GM23338 (cell line): Measurements from ENCODE around the gene PAGE2B. TPM values are rescaled to one million over a fixed set of nuclear protein-coding genes. Genes with fewer than 3 reads are reported as not detected.

ENCODE experiments used
- ATAC-seq: fragments of 200-7000 bp; cut with Tn5 transposase; 3 replicates; pipeline ENCODE4 v1.9.1; 2020
- DNase-seq: peaks from one replicate; pipeline ENCODE4 v3.0.0-alpha.2; 2015; ENCODE audit warnings: low spot score
- H2AFZ ChIP-seq: fragments of 200-600 bp; sonication (generic); 2 replicates; pipeline ENCODE4 v1.8.0; 2016; ENCODE audit warnings: antibody characterized with exemption, mild to moderate bottlenecking, moderate library complexity
- H3F3A ChIP-seq: fragments of 200-600 bp; sonication (generic); replicated peaks from 2 replicates; pipeline ENCODE4 v1.8.0; 2017; ENCODE audit warnings: antibody characterized with exemption, mixed run types, low read depth
- H3K27ac ChIP-seq: fragments of 200-600 bp; sonication (generic); 2 replicates; pipeline ENCODE4 v1.6.1; 2016; ENCODE audit warnings: low read depth
- H3K27me3 ChIP-seq: fragments of 200-600 bp; sonication (generic); 2 replicates; pipeline ENCODE4 v1.8.0; 2016; ENCODE audit warnings: mild to moderate bottlenecking, mixed run types, moderate library complexity; ENCODE audit not compliant: insufficient read depth
- H3K36me3 ChIP-seq: fragments of 200-600 bp; sonication (generic); 2 replicates; pipeline ENCODE4 v1.8.0; 2016; ENCODE audit warnings: mild to moderate bottlenecking; ENCODE audit not compliant: insufficient read depth
- H3K4me1 ChIP-seq: fragments of 200-600 bp; sonication (generic); 2 replicates; pipeline ENCODE4 v1.8.0; 2016; ENCODE audit warnings: mild to moderate bottlenecking, moderate library complexity; ENCODE audit not compliant: insufficient read depth
- H3K4me2 ChIP-seq: fragments of 200-600 bp; sonication (generic); 2 replicates; pipeline ENCODE4 v1.7.1; 2017; ENCODE audit warnings: mixed run types
- H3K4me3 ChIP-seq: fragments of 200-600 bp; sonication (generic); 2 replicates; pipeline ENCODE4 v1.6.1; 2016; ENCODE audit warnings: mixed run types
- H3K79me2 ChIP-seq: fragments of 200-600 bp; sonication (generic); replicated peaks from 2 replicates; pipeline ENCODE4 v1.8.0; 2017; ENCODE audit warnings: mild to moderate bottlenecking; ENCODE audit not compliant: insufficient read depth
- H3K9me2 ChIP-seq: fragments of 200-600 bp; sonication (generic); 2 replicates; pipeline ENCODE4 v1.8.0; 2017; ENCODE audit not compliant: insufficient read depth
- H4K20me1 ChIP-seq: fragments of 200-600 bp; sonication (generic); replicated peaks from 2 replicates; pipeline ENCODE4 v1.8.0; 2017; ENCODE audit warnings: mild to moderate bottlenecking; ENCODE audit not compliant: insufficient read depth
- H3K27ac Mint-ChIP-seq: 2 replicates; pipeline ENCODE4 v1.8.0; 2020; ENCODE audit warnings: inconsistent platforms, mild to moderate bottlenecking, moderate library complexity, mixed read lengths
- H3K27me3 Mint-ChIP-seq: 3 replicates; pipeline ENCODE4 v1.8.0; 2022; ENCODE audit warnings: low read depth, mild to moderate bottlenecking, moderate library complexity, mixed read lengths, inconsistent platforms; ENCODE audit not compliant: insufficient read depth, poor library complexity
- H3K36me3 Mint-ChIP-seq: 3 replicates; pipeline ENCODE4 v1.8.0; 2021; ENCODE audit warnings: low read depth, mild to moderate bottlenecking, inconsistent platforms, moderate library complexity, mixed read lengths
- H3K4me1 Mint-ChIP-seq: 3 replicates; pipeline ENCODE4 v1.8.0; 2020; ENCODE audit warnings: mild to moderate bottlenecking, inconsistent platforms, mixed read lengths
- H3K4me3 Mint-ChIP-seq: 3 replicates; pipeline ENCODE4 v1.8.0; 2021; ENCODE audit warnings: moderate library complexity, mild to moderate bottlenecking, inconsistent platforms, mixed read lengths
- H3K9me3 Mint-ChIP-seq: 3 replicates; pipeline ENCODE4 v1.8.0; 2020; ENCODE audit warnings: moderate library complexity, mild to moderate bottlenecking, inconsistent platforms, mixed read lengths
- CREB1 ChIP-seq: fragments of 250-450 bp; sonication (Bioruptor Pico); IDR thresholded peaks from 2 replicates; pipeline ENCODE4 v1.5.0; 2020; ENCODE audit warnings: low read depth, mild to moderate bottlenecking, moderate library complexity
- EZH2 ChIP-seq: fragments of 200-600 bp; sonication (generic); IDR thresholded peaks from one replicate; pipeline ENCODE4 v1.8.0; 2017; ENCODE audit warnings: antibody characterized with exemption, mild to moderate bottlenecking, low read depth; ENCODE audit not compliant: unreplicated experiment
- EZH2phosphoT487 ChIP-seq: fragments of 200-600 bp; sonication (generic); IDR thresholded peaks from one replicate; pipeline ENCODE4 v1.8.1; 2018; ENCODE audit warnings: antibody characterized with exemption; ENCODE audit not compliant: unreplicated experiment
- JUNB ChIP-seq: IDR thresholded peaks from one replicate; pipeline ENCODE4 v1.6.1; 2016; ENCODE audit warnings: antibody characterized with exemption; ENCODE audit not compliant: unreplicated experiment
- NANOG ChIP-seq: IDR thresholded peaks from 2 replicates; pipeline ENCODE4 v1.6.1; 2016; ENCODE audit warnings: antibody characterized with exemption, borderline replicate concordance
- POLR2AphosphoS5 ChIP-seq: IDR thresholded peaks from 2 replicates; pipeline ENCODE4 v1.6.1; 2016; ENCODE audit warnings: antibody characterized with exemption, low read depth
- STAT1 ChIP-seq: IDR thresholded peaks from one replicate; pipeline ENCODE4 v1.6.1; 2016; ENCODE audit warnings: antibody characterized with exemption; ENCODE audit not compliant: unreplicated experiment
- ZNF114 ChIP-seq: fragments of 250-450 bp; sonication (Bioruptor Pico); IDR thresholded peaks from 2 replicates; pipeline ENCODE4 v1.5.0; 2020; ENCODE audit warnings: mild to moderate bottlenecking, moderate library complexity
- ZNF331 ChIP-seq: fragments of 250-450 bp; sonication (Bioruptor Pico); IDR thresholded peaks from 2 replicates; pipeline ENCODE4 v1.5.0; 2020; ENCODE audit warnings: low read depth, mild to moderate bottlenecking, moderate library complexity
- long read RNA-seq: library from polyadenylated mRNA; unstranded; transcript quantifications from one replicate; pipeline ENCODE4 v2.0.0, GENCODE V29; 2020; ENCODE audit not compliant: unreplicated experiment
- polyA plus RNA-seq: library from polyadenylated mRNA; unstranded; fragments of >200 nt; fragmentation: Nextera tagmentation; extraction: Ambion mirVana; gene quantifications from 2 replicates; pipeline ENCODE4 v1.2.1, GENCODE V29; 2016
- total RNA-seq: library from RNA; depleted of rRNA; stranded (reverse); fragments of >200 nt; shearing (Covaris generic); gene quantifications from 2 replicates; pipeline ENCODE4 v1.2.3, GENCODE V29; 2014; rRNA removed
- TF ChIP-seq, protein P1 (sequence below): fragments of 250-450 bp; sonication (Bioruptor Pico); IDR thresholded peaks from 2 replicates; pipeline ENCODE4 v1.5.0; 2020; ENCODE audit warnings: mild to moderate bottlenecking, moderate library complexity
- TF ChIP-seq, protein P2 (sequence below), 2 experiments: fragments of 200-600 bp in 1 of 2; sonication (generic) in 1 of 2; conservative IDR thresholded peaks; 2 replicates each; pipeline versions ENCODE4 v1.5.1 to v1.6.1; 2016 to 2017; ENCODE audit warnings: antibody characterized with exemption in 2 of 2, low read depth in 2 of 2, mild to moderate bottlenecking in 2 of 2, moderate library complexity in 1 of 2
- TF ChIP-seq, protein P3 (sequence below): IDR thresholded peaks from 2 replicates; pipeline ENCODE4 v1.6.1; 2016; ENCODE audit warnings: antibody characterized with exemption
- TF ChIP-seq, protein P4 (sequence below): IDR thresholded peaks from one replicate; pipeline ENCODE4 v1.6.1; 2018; ENCODE audit warnings: antibody characterized with exemption; ENCODE audit not compliant: unreplicated experiment

The PAGE2B gene, protein sequence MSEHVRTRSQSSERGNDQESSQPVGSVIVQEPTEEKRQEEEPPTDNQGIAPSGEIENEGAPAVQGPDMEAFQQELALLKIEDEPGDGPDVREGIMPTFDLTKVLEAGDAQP
- total RNA-seq (not detected in 2 replicates), polyA plus RNA-seq (not detected in 2 replicates)
- long read RNA-seq: 0 reads

DNA sequence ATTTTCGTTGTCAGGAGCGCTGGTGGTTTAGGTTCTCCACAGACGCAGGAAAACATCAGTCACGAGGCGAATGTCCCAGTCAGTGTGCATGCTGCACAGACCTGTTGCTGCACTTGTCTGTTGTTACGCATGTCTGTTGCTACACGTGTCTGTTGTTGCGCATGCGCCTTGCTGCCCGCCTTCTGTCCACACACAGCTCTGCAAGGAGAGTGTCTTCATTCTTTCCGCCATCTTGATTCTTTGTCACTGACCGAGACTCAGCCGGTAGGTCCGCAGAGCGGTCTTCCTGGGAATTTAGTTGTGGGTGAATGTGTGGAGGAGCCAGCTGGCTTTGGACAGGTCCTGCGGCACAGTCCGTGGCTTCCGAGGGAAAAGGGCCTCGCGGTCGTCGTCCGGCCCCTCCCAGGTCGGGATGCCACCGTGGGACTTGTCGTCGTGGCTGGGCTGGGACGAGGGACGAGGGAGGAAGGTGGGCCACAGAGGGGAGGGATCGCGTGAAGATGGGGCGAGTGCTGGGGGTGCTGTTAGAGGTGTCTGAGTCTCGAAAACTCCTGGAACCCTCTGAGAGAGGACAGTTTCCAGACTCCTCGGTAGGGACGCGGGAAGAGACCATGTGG lies at the start of gene PAGE2B:
PAGE2B (plus strand) TSS at position 180 of the 617 bp plus-strand sequence. CDS start 1,012 bp downstream, outside the sequence.
- H2AFZ ChIP-seq: no peak within 1 kb of the TSS
- no peaks in the 10 kb centered on the region for H3F3A ChIP-seq
- Mint-ChIP-seq H3K9me3 (peaks cover 5% of the 10 kb centered on the region; the same call in 2 of the 3 replicates), H3K27me3 (peaks cover 1% of the 10 kb centered on the region), H3K4me3 (no peak within 1 kb of the TSS), H3K4me1 (no peaks in the 10 kb centered on the region), H3K27ac (no peak within 1 kb of the TSS), H3K36me3 (no peaks in the 10 kb centered on the region)
- H3K9me2 ChIP-seq: no peaks in the 10 kb centered on the region
- TF ChIP-seq EZH2phosphoT487 (no peak), CREB1 (CRISPR knock-in tag) (no peak), ZNF114 (CRISPR knock-in tag) (no peak), POLR2AphosphoS5 (no peak), ZNF331 (CRISPR knock-in tag) (no peak), NANOG (no peak), EZH2 (no peak), JUNB (no peak), STAT1 (no peak)
- TF ChIP-seq, protein P1, sequence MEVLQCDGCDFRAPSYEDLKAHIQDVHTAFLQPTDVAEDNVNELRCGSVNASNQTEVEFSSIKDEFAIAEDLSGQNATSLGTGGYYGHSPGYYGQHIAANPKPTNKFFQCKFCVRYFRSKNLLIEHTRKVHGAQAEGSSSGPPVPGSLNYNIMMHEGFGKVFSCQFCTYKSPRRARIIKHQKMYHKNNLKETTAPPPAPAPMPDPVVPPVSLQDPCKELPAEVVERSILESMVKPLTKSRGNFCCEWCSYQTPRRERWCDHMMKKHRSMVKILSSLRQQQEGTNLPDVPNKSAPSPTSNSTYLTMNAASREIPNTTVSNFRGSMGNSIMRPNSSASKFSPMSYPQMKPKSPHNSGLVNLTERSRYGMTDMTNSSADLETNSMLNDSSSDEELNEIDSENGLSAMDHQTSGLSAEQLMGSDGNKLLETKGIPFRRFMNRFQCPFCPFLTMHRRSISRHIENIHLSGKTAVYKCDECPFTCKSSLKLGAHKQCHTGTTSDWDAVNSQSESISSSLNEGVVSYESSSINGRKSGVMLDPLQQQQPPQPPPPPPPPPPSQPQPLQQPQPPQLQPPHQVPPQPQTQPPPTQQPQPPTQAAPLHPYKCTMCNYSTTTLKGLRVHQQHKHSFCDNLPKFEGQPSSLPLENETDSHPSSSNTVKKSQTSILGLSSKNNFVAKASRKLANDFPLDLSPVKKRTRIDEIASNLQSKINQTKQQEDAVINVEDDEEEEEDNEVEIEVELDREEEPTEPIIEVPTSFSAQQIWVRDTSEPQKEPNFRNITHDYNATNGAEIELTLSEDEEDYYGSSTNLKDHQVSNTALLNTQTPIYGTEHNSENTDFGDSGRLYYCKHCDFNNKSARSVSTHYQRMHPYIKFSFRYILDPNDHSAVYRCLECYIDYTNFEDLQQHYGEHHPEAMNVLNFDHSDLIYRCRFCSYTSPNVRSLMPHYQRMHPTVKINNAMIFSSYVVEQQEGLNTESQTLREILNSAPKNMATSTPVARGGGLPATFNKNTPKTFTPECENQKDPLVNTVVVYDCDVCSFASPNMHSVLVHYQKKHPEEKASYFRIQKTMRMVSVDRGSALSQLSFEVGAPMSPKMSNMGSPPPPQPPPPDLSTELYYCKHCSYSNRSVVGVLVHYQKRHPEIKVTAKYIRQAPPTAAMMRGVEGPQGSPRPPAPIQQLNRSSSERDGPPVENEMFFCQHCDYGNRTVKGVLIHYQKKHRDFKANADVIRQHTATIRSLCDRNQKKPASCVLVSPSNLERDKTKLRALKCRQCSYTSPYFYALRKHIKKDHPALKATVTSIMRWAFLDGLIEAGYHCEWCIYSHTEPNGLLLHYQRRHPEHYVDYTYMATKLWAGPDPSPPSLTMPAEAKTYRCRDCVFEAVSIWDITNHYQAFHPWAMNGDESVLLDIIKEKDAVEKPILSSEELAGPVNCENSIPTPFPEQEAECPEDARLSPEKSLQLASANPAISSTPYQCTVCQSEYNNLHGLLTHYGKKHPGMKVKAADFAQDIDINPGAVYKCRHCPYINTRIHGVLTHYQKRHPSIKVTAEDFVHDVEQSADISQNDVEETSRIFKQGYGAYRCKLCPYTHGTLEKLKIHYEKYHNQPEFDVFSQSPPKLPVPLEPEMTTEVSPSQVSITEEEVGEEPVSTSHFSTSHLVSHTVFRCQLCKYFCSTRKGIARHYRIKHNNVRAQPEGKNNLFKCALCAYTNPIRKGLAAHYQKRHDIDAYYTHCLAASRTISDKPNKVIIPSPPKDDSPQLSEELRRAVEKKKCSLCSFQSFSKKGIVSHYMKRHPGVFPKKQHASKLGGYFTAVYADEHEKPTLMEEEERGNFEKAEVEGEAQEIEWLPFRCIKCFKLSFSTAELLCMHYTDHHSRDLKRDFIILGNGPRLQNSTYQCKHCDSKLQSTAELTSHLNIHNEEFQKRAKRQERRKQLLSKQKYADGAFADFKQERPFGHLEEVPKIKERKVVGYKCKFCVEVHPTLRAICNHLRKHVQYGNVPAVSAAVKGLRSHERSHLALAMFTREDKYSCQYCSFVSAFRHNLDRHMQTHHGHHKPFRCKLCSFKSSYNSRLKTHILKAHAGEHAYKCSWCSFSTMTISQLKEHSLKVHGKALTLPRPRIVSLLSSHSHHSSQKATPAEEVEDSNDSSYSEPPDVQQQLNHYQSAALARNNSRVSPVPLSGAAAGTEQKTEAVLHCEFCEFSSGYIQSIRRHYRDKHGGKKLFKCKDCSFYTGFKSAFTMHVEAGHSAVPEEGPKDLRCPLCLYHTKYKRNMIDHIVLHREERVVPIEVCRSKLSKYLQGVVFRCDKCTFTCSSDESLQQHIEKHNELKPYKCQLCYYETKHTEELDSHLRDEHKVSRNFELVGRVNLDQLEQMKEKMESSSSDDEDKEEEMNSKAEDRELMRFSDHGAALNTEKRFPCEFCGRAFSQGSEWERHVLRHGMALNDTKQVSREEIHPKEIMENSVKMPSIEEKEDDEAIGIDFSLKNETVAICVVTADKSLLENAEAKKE (CRISPR knock-in tag): no peak
- TF ChIP-seq, protein P2, sequence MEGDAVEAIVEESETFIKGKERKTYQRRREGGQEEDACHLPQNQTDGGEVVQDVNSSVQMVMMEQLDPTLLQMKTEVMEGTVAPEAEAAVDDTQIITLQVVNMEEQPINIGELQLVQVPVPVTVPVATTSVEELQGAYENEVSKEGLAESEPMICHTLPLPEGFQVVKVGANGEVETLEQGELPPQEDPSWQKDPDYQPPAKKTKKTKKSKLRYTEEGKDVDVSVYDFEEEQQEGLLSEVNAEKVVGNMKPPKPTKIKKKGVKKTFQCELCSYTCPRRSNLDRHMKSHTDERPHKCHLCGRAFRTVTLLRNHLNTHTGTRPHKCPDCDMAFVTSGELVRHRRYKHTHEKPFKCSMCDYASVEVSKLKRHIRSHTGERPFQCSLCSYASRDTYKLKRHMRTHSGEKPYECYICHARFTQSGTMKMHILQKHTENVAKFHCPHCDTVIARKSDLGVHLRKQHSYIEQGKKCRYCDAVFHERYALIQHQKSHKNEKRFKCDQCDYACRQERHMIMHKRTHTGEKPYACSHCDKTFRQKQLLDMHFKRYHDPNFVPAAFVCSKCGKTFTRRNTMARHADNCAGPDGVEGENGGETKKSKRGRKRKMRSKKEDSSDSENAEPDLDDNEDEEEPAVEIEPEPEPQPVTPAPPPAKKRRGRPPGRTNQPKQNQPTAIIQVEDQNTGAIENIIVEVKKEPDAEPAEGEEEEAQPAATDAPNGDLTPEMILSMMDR (conservative IDR thresholded peaks at IDR 0.05; ENCODE audit: low read depth in 2 of 2): no peak
- TF ChIP-seq, protein P3, sequence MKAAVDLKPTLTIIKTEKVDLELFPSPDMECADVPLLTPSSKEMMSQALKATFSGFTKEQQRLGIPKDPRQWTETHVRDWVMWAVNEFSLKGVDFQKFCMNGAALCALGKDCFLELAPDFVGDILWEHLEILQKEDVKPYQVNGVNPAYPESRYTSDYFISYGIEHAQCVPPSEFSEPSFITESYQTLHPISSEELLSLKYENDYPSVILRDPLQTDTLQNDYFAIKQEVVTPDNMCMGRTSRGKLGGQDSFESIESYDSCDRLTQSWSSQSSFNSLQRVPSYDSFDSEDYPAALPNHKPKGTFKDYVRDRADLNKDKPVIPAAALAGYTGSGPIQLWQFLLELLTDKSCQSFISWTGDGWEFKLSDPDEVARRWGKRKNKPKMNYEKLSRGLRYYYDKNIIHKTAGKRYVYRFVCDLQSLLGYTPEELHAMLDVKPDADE: no peak
- TF ChIP-seq, protein P4, sequence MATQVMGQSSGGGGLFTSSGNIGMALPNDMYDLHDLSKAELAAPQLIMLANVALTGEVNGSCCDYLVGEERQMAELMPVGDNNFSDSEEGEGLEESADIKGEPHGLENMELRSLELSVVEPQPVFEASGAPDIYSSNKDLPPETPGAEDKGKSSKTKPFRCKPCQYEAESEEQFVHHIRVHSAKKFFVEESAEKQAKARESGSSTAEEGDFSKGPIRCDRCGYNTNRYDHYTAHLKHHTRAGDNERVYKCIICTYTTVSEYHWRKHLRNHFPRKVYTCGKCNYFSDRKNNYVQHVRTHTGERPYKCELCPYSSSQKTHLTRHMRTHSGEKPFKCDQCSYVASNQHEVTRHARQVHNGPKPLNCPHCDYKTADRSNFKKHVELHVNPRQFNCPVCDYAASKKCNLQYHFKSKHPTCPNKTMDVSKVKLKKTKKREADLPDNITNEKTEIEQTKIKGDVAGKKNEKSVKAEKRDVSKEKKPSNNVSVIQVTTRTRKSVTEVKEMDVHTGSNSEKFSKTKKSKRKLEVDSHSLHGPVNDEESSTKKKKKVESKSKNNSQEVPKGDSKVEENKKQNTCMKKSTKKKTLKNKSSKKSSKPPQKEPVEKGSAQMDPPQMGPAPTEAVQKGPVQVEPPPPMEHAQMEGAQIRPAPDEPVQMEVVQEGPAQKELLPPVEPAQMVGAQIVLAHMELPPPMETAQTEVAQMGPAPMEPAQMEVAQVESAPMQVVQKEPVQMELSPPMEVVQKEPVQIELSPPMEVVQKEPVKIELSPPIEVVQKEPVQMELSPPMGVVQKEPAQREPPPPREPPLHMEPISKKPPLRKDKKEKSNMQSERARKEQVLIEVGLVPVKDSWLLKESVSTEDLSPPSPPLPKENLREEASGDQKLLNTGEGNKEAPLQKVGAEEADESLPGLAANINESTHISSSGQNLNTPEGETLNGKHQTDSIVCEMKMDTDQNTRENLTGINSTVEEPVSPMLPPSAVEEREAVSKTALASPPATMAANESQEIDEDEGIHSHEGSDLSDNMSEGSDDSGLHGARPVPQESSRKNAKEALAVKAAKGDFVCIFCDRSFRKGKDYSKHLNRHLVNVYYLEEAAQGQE: no peak
- no peaks in the 10 kb centered on the region for H3K79me2 ChIP-seq
- ATAC-seq (no peak), DNase-seq (no peak)
- H3K4me1 ChIP-seq: no peaks in the 10 kb centered on the region
- H3K4me2 ChIP-seq: no peak within 1 kb of the TSS
- no peak within 1 kb of the TSS for H3K4me3 ChIP-seq
- H4K20me1 ChIP-seq: no peaks in the 10 kb centered on the region
- no peak within 1 kb of the TSS for H3K27ac ChIP-seq
- H3K36me3 ChIP-seq: no peaks in the 10 kb centered on the region
- H3K27me3 ChIP-seq: no peaks in the 10 kb centered on the region
